Measurements from ENCODE around the gene RAD51B.

Gene RAD51B

DNA sequence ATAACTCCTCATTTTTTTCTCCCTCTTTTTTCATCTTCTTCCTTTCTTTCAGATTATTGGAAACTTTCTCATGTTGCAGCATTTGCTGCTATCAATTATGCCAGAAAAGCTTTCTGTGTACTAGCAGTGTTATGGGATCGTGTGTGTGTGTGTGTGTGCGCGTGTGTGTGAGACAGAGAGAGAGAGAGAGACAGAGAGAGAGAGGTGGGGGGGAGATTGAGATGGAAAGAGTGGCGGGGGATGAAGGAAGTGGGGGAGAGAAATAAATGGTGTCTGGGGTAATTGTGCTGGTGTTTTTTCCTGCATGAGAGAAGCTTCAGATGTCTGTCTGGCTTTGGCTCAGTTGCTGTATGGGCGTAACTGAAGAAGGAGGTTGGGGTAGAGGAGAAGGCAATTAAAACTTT lies 268.9 kb downstream of the RAD51B start:
- no peak overlapping the region for H4K5ac ChIP-seq (ENCODE audit: low read length)
- H3K27me3 ChIP-seq (ENCODE audit: insufficient read depth, low read length, poor library complexity), result no peaks in the 10 kb centered on the region
- DNase-seq, result no peak
- peaks cover 2% of the 10 kb centered on the region for H3K4me1 ChIP-seq (ENCODE audit: control insufficient read depth, low read depth, low read length)
- no peak overlapping the region for H3K4ac ChIP-seq (ENCODE audit: low read depth, low read length)
- H3K4me3 ChIP-seq (ENCODE audit: low read length), result no peak overlapping the region
- no CpG with 5 or more reads among the region's 5 CpGs for WGBS (ENCODE audit: extremely low coverage, insufficient coverage, low lambda C conversion rate)
- no peak overlapping the region for H3K9ac ChIP-seq (ENCODE audit: low read length)
- no peak overlapping the region for H3K27ac ChIP-seq (ENCODE audit: low read depth, low read length)
- H3K36me3 ChIP-seq (ENCODE audit: control insufficient read depth, insufficient read depth, low read length), result no peaks in the 10 kb centered on the region
- H3K4me2 ChIP-seq (ENCODE audit: low read length), result no peak overlapping the region
- no peak overlapping the region for H2BK15ac ChIP-seq (replicated peaks; ENCODE audit: low read depth)
- H3K79me2 ChIP-seq (ENCODE audit: control insufficient read depth, insufficient read depth, low read length), result no peaks in the 10 kb centered on the region
- H3K79me1 ChIP-seq (ENCODE audit: low read length), result no peaks in the 10 kb centered on the region
- H3K23ac ChIP-seq (ENCODE audit: low read length), result no peak overlapping the region
- no peak overlapping the region for H4K8ac ChIP-seq (ENCODE audit: low read depth, low read length)
- H2AK5ac ChIP-seq (ENCODE audit: low read length), result no peak overlapping the region
- H2BK120ac ChIP-seq (ENCODE audit: low read depth, low read length), result no peak overlapping the region
- H3K18ac ChIP-seq (ENCODE audit: low read length), result no peak overlapping the region
- H3K56ac ChIP-seq (ENCODE audit: low read length), result peak overlapping the region; percentile 49
- H2BK5ac ChIP-seq (ENCODE audit: low read length), result no peak overlapping the region

DNA sequence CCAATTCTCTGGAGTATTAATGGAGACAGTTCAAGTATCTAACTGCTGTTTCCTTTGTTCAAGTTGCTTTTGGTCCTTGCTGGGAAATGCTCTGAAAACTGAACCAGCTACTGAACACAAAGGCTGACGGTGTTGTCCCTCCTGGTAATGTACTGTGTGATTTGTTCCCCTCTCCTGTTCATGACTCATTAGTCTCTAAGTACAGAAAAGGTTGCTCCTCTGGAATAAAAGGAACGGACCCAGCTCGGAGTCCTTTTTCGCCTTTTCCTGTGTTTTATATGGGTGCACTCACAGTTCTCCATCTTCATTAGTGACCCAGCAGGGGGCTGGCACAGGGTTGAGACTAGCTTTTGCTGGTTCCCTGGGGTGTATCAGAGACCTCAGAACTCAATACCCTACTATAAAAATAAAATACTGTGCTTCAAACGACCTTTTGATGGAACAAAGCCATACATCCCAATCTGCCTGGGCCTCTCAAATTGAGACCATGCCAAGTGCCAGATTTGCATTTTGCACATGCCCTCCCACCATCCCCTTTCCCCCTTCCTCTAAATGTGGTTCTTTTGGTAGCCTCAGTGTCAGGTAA lies 269.7 kb downstream of the RAD51B start:
- Histone ChIP-seq H2BK120ac (ENCODE audit: low read depth, low read length) (no peak overlapping the region), H3K4me3 (ENCODE audit: low read length) (no peak overlapping the region), H3K23ac (ENCODE audit: low read length) (no peak overlapping the region), H3K18ac (ENCODE audit: low read length) (no peak overlapping the region), H2AK5ac (ENCODE audit: low read length) (no peak overlapping the region), H3K4me1 (ENCODE audit: control insufficient read depth, low read depth, low read length) (peaks cover 2% of the 10 kb centered on the region), H3K27me3 (ENCODE audit: insufficient read depth, low read length, poor library complexity) (no peaks in the 10 kb centered on the region), H3K4me2 (ENCODE audit: low read length) (no peak overlapping the region), H3K56ac (ENCODE audit: low read length) (no peak overlapping the region), H4K5ac (ENCODE audit: low read length) (no peak overlapping the region), H3K9ac (ENCODE audit: low read length) (no peak overlapping the region), H3K79me2 (ENCODE audit: control insufficient read depth, insufficient read depth, low read length) (no peaks in the 10 kb centered on the region), H4K8ac (ENCODE audit: low read depth, low read length) (no peak overlapping the region), H3K79me1 (ENCODE audit: low read length) (no peaks in the 10 kb centered on the region), H2BK15ac (replicated peaks; ENCODE audit: low read depth) (no peak overlapping the region), H3K36me3 (ENCODE audit: control insufficient read depth, insufficient read depth, low read length) (no peaks in the 10 kb centered on the region), H3K27ac (ENCODE audit: low read depth, low read length) (no peak overlapping the region), H2BK5ac (ENCODE audit: low read length) (no peak overlapping the region), H3K4ac (ENCODE audit: low read depth, low read length) (peak overlapping the region; percentile 73)
- WGBS (ENCODE audit: extremely low coverage, insufficient coverage, low lambda C conversion rate), result no CpG with 5 or more reads among the region's 5 CpGs
- DNase-seq, result no peak

DNA sequence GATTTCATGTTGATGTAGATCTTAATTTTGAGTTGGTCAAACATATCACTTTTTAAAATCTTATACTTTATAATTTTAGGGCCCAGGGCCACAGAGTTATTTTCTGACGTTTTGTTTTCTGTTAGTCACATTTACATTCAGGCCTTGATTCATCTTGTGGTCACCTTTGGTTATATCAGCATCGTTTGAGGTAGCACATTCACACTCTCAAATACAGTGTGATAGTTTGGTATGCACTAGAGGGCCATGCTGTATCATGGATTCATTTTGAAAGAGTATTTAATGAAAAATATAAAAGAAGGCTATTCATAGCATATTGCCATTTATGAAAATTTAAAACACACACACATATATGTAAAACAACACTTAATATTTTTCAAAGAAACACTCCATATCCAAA lies 274.6 kb downstream of the RAD51B start:
- no peak for DNase-seq
- H3K36me3 ChIP-seq (ENCODE audit: control insufficient read depth, insufficient read depth, low read length), result no peaks in the 10 kb centered on the region
- H2AK5ac ChIP-seq (ENCODE audit: low read length), result no peak overlapping the region
- no peak overlapping the region for H2BK120ac ChIP-seq (ENCODE audit: low read depth, low read length)
- no peak overlapping the region for H3K56ac ChIP-seq (ENCODE audit: low read length)
- H4K5ac ChIP-seq (ENCODE audit: low read length), result no peak overlapping the region
- no peak overlapping the region for H3K4me3 ChIP-seq (ENCODE audit: low read length)
- H3K4me2 ChIP-seq (ENCODE audit: low read length), result no peak overlapping the region
- H3K27ac ChIP-seq (ENCODE audit: low read depth, low read length), result no peak overlapping the region
- H3K27me3 ChIP-seq (ENCODE audit: insufficient read depth, low read length, poor library complexity), result no peaks in the 10 kb centered on the region
- no peak overlapping the region for H3K18ac ChIP-seq (ENCODE audit: low read length)
- H3K23ac ChIP-seq (ENCODE audit: low read length), result no peak overlapping the region
- WGBS (ENCODE audit: extremely low coverage, insufficient coverage, low lambda C conversion rate), result no CpG with 5 or more reads among the region's 2 CpGs
- no peak overlapping the region for H3K4ac ChIP-seq (ENCODE audit: low read depth, low read length)
- H3K79me2 ChIP-seq (ENCODE audit: control insufficient read depth, insufficient read depth, low read length), result no peaks in the 10 kb centered on the region
- H3K9ac ChIP-seq (ENCODE audit: low read length), result no peak overlapping the region
- H2BK5ac ChIP-seq (ENCODE audit: low read length), result no peak overlapping the region
- no peak overlapping the region for H2BK15ac ChIP-seq (replicated peaks; ENCODE audit: low read depth)
- H3K4me1 ChIP-seq (ENCODE audit: control insufficient read depth, low read depth, low read length), result peaks cover 2% of the 10 kb centered on the region
- no peak overlapping the region for H4K8ac ChIP-seq (ENCODE audit: low read depth, low read length)
- no peaks in the 10 kb centered on the region for H3K79me1 ChIP-seq (ENCODE audit: low read length)

DNA sequence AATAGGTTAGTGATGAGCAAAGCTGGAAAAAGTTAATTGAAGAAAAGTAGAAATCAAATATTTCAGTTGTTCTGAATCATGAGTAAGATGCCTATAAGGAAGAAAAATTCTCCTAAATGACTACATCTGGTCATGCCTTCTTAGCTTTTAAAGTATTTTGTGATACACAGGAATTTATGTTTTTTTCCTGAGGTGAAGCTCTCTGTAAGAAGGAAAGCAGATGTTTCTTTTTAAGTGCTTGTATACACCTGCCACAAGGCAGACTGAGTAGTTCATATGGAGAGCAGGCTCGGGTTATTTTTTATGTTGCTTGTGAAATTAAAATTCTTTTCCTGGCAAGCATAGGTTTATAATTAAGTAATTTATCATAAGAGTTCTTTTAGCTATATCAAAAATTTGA lies 275.2 kb downstream of the RAD51B start:
- Histone ChIP-seq H3K9ac (ENCODE audit: low read length) (no peak overlapping the region), H3K23ac (ENCODE audit: low read length) (no peak overlapping the region), H2BK5ac (ENCODE audit: low read length) (no peak overlapping the region), H2AK5ac (ENCODE audit: low read length) (no peak overlapping the region), H3K18ac (ENCODE audit: low read length) (no peak overlapping the region), H3K79me2 (ENCODE audit: control insufficient read depth, insufficient read depth, low read length) (no peaks in the 10 kb centered on the region), H3K27me3 (ENCODE audit: insufficient read depth, low read length, poor library complexity) (no peaks in the 10 kb centered on the region), H3K4me3 (ENCODE audit: low read length) (no peak overlapping the region), H2BK15ac (replicated peaks; ENCODE audit: low read depth) (no peak overlapping the region), H3K4me1 (ENCODE audit: control insufficient read depth, low read depth, low read length) (no peaks in the 10 kb centered on the region), H4K8ac (ENCODE audit: low read depth, low read length) (no peak overlapping the region), H4K5ac (ENCODE audit: low read length) (no peak overlapping the region), H3K4me2 (ENCODE audit: low read length) (no peak overlapping the region), H3K27ac (ENCODE audit: low read depth, low read length) (no peak overlapping the region), H2BK120ac (ENCODE audit: low read depth, low read length) (no peak overlapping the region), H3K4ac (ENCODE audit: low read depth, low read length) (no peak overlapping the region), H3K79me1 (ENCODE audit: low read length) (no peaks in the 10 kb centered on the region), H3K36me3 (ENCODE audit: control insufficient read depth, insufficient read depth, low read length) (no peaks in the 10 kb centered on the region), H3K56ac (ENCODE audit: low read length) (no peak overlapping the region)
- no peak for DNase-seq
- no CpG with 5 or more reads among the region's 1 CpG for WGBS (ENCODE audit: extremely low coverage, insufficient coverage, low lambda C conversion rate)

DNA sequence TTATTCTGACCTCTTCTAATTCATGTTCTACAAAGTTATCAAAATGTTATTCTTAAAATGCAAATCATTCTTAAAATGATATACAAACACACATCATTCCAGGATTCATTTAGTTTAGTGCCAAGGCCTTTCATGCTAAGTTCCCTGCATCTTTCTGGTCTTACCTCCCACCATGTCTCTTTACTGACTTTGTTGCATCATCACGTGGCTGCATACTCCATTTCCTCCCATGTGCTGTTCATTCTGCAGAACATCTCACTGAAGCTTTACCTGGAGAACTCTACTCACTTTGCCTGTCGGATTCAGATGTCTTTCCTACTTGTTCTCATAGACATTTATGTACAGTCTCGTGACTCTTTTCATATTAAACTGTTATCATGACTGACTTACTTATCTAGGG lies 278.1 kb downstream of the RAD51B start:
- Histone ChIP-seq H3K36me3 (ENCODE audit: control insufficient read depth, insufficient read depth, low read length) (no peaks in the 10 kb centered on the region), H3K79me2 (ENCODE audit: control insufficient read depth, insufficient read depth, low read length) (no peaks in the 10 kb centered on the region), H4K8ac (ENCODE audit: low read depth, low read length) (no peak overlapping the region), H2BK5ac (ENCODE audit: low read length) (no peak overlapping the region), H2BK120ac (ENCODE audit: low read depth, low read length) (no peak overlapping the region), H3K9ac (ENCODE audit: low read length) (no peak overlapping the region), H3K4me2 (ENCODE audit: low read length) (no peak overlapping the region), H3K79me1 (ENCODE audit: low read length) (no peaks in the 10 kb centered on the region), H3K18ac (ENCODE audit: low read length) (no peak overlapping the region), H3K4me3 (ENCODE audit: low read length) (no peak overlapping the region), H2AK5ac (ENCODE audit: low read length) (no peak overlapping the region), H3K27me3 (ENCODE audit: insufficient read depth, low read length, poor library complexity) (no peaks in the 10 kb centered on the region), H2BK15ac (replicated peaks; ENCODE audit: low read depth) (no peak overlapping the region), H3K56ac (ENCODE audit: low read length) (no peak overlapping the region), H3K4me1 (ENCODE audit: control insufficient read depth, low read depth, low read length) (no peaks in the 10 kb centered on the region), H3K23ac (ENCODE audit: low read length) (no peak overlapping the region), H4K5ac (ENCODE audit: low read length) (no peak overlapping the region), H3K4ac (ENCODE audit: low read depth, low read length) (no peak overlapping the region), H3K27ac (ENCODE audit: low read depth, low read length) (no peak overlapping the region)
- no peak for DNase-seq
- WGBS (ENCODE audit: extremely low coverage, insufficient coverage, low lambda C conversion rate), result no CpG with 5 or more reads among the region's 3 CpGs

DNA sequence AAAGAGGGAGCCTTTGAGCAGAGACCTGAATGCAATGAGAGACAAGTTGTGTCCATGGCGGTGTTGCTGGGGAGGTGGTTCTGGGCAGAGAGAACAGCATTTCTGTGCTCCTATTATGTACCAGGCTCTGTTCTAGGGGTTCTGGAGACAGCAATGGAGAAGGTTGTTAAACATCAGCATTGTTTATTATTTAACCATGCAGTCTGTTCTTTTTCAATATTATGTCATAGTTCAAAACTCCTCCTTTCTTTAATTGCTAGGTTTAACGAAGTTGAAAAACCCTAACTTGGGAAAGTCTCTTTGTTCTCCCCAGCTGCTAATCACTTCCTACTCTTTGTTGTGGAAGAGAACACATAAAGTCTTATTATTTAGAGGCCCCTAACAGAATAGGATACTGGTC lies 279.3 kb downstream of the RAD51B start:
- no peak overlapping the region for H3K4me2 ChIP-seq (ENCODE audit: low read length)
- H4K8ac ChIP-seq (ENCODE audit: low read depth, low read length), result no peak overlapping the region
- WGBS (ENCODE audit: extremely low coverage, insufficient coverage, low lambda C conversion rate), result no CpG with 5 or more reads among the region's 2 CpGs
- no peaks in the 10 kb centered on the region for H3K27me3 ChIP-seq (ENCODE audit: insufficient read depth, low read length, poor library complexity)
- no peak overlapping the region for H2BK15ac ChIP-seq (replicated peaks; ENCODE audit: low read depth)
- no peak overlapping the region for H2BK120ac ChIP-seq (ENCODE audit: low read depth, low read length)
- no peak overlapping the region for H3K9ac ChIP-seq (ENCODE audit: low read length)
- no peak overlapping the region for H3K23ac ChIP-seq (ENCODE audit: low read length)
- no peaks in the 10 kb centered on the region for H3K79me2 ChIP-seq (ENCODE audit: control insufficient read depth, insufficient read depth, low read length)
- H2BK5ac ChIP-seq (ENCODE audit: low read length), result no peak overlapping the region
- DNase-seq, result no peak
- no peaks in the 10 kb centered on the region for H3K79me1 ChIP-seq (ENCODE audit: low read length)
- H3K56ac ChIP-seq (ENCODE audit: low read length), result no peak overlapping the region
- H3K18ac ChIP-seq (ENCODE audit: low read length), result no peak overlapping the region
- no peak overlapping the region for H2AK5ac ChIP-seq (ENCODE audit: low read length)
- peaks cover 1% of the 10 kb centered on the region for H3K4me1 ChIP-seq (ENCODE audit: control insufficient read depth, low read depth, low read length)
- no peak overlapping the region for H3K27ac ChIP-seq (ENCODE audit: low read depth, low read length)
- H3K4ac ChIP-seq (ENCODE audit: low read depth, low read length), result no peak overlapping the region
- H3K36me3 ChIP-seq (ENCODE audit: control insufficient read depth, insufficient read depth, low read length), result no peaks in the 10 kb centered on the region
- no peak overlapping the region for H4K5ac ChIP-seq (ENCODE audit: low read length)
- H3K4me3 ChIP-seq (ENCODE audit: low read length), result no peak overlapping the region
